Placental pericyte (primary cell): ENCODE measurements around the gene MPZL1. TPM values are rescaled to one million over a fixed set of nuclear protein-coding genes. Genes with fewer than 3 reads are reported as not detected.

Experiments used
- total RNA-seq: library from RNA; depleted of rRNA; stranded (reverse); fragments of >200 nt; gene quantifications from 2 replicates; pipeline ENCODE4 v1.2.3, GENCODE V29; 2012

MPZL1 gene
- 164 and 190 TPM in 2 replicates for total RNA-seq

GRCh38 chr1:167721617-167722151 is at the start of gene MPZL1:
MPZL1 (plus strand) TSS chr1:167721982; CDS start chr1:167722152, 170 bp downstream.

Other genes starting within 250 kb of the MPZL1 start
- gene CD247, start 203.5 kb upstream of the MPZL1 start, total RNA-seq, result not detected in 2 replicates
- gene CREG1, start 168.2 kb upstream of the MPZL1 start, total RNA-seq, result 24.3 and 75.7 TPM in 2 replicates
- under 0.01 and 0.57 TPM in 2 replicates for gene RCSD1, start 91.8 kb upstream of the MPZL1 start, total RNA-seq
- under 0.01 and 0.22 TPM in 2 replicates for gene ADCY10, start 192.2 kb downstream of the MPZL1 start, total RNA-seq
- 45.5 and 50.3 TPM in 2 replicates for gene DCAF6, start 214.7 kb downstream of the MPZL1 start, total RNA-seq
- gene MPC2, start 215.1 kb downstream of the MPZL1 start, total RNA-seq, result 16.0 and 29.9 TPM in 2 replicates